Middle frontal gyrus (tissue), 1 donor: ENCODE results near the gene FAM236C.
"Not testable (repeated sequence)": the region's sequence is repeated elsewhere in the genome, so short reads cannot be mapped to it uniquely, and the experiment has no call there.

ENCODE experiments used
- DNase-seq: peaks from one replicate; pipeline ENCODE4 v3.0.0-alpha.2; 2015; ENCODE audit warnings: low spot score; ENCODE audit errors: extremely low spot score

The FAM236C gene

GRCh38 chrX:72912315-72912714, at the start of gene FAM236C:
Gene FAM236C (plus strand): TSS chrX:72912615. CDS start chrX:72912715, 100 bp downstream.
- not testable (repeated sequence) for DNase-seq

DNA sequence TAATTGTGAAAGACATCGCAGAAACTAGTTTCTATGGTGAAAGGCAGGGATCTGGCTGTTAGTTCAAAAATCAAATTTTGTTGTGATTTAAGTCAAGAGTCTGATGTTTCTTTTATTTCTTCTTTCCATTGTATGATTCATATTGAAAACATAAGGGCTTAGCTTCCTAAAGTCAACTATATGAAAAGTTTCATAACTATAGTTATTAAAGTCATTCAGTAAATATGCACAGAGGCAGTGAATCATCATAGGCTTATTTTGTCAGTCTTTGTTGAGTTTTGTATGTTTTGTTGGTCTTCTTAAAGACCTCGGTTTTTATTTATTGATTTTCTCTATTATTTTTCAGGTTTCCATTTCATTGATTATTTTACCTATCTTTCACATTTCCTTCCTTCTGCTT, 29.5 kb upstream of the FAM236C start:
- not testable (repeated sequence) for DNase-seq

GRCh38 chrX:72889740-72890139, 22.7 kb upstream of the FAM236C start:
- DNase-seq, result not testable (repeated sequence)

- not testable (repeated sequence) for DNase-seq
These were observed 3.7 kb downstream of the FAM236C start for GRCh38 chrX:72916096-72916495.

GRCh38 chrX:72932283-72932682, 19.9 kb downstream of the FAM236C start:
- DNase-seq, result not testable (repeated sequence)

DNA sequence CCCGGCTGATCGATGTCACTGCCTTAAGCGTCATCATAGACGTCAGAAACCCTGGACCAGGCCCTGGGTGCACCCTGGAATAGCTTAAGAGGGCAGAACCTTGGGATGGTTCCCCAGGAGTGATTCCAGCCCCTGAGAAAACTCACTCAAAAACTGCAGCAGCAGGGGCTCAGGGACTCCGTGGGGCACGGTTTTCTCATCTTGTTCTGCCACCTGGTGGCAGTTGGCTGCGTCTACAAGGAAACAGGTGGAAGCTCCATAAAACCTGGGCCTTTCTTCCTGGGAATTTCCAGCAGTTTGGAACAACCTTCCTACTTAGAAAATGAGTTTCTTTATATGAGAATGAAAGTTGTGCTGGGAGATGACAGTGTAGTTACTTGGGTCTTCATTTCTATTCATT, 24.0 kb downstream of the FAM236C start:
- not testable (repeated sequence) for DNase-seq

DNA sequence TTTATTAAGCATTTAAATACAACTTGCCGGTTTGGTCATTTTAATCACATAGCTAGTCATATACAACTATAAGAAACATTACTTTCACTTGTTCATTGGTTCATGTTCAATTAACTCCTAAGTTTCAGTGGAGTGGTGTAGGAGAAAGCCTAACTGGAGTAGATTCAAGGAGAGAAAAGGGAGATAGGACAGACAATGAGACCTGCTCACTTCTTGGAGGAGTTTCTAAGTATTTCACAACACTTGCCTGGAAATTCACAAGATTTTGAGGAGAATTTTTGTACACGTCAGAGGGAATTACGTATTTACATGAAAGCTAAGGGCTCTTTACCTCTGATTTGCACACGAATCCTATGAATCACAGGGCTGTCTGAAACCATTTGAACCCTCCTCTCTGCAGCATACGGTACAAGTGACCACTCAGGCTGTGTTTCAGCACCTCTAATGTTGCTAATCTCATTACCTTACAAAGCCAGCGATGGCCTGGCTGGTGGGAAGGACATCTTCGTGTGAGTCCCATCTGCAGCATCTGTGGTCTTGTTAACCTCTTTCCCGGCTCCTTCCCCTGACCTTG, 24.6 kb downstream of the FAM236C start:
- DNase-seq, result not testable (repeated sequence)

GRCh38 chrX:72937906-72938305, 25.5 kb downstream of the FAM236C start, which contains the start of gene FAM236A:
Gene FAM236A (plus strand): TSS chrX:72938206. CDS start chrX:72938263, 57 bp downstream.
- not testable (repeated sequence) for DNase-seq

GRCh38 chrX:72942272-72942671, 29.9 kb downstream of the FAM236C start:
- DNase-seq, result not testable (repeated sequence)

- not testable (repeated sequence) for DNase-seq
These were observed 30.8 kb downstream of the FAM236C start for GRCh38 chrX:72943035-72943818.

DNA sequence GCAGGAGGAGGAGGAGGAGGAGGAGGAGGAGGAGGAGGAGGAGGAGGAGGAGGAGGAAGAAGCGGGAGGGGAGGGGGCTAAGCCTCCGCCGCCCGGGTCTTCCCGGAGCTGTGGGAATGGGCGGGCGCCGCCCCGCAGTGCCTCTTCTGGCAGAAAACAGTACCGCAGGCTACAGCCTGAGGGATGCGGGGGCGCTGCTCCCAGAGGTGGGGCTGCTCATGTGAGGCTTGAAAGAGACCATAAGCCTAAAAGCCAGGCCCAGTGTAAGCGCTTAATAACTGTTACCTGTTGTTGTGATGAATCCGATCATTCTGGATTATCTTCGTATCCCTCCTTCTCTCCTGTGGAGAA, 31.4 kb downstream of the FAM236C start, which contains the start of gene DMRTC1:
TSS of gene DMRTC1 (minus strand) at position 19 of the 351 bp plus-strand sequence. CDS start 68,143 bp downstream, outside the sequence.
- DNase-seq, result not testable (repeated sequence)

DNA sequence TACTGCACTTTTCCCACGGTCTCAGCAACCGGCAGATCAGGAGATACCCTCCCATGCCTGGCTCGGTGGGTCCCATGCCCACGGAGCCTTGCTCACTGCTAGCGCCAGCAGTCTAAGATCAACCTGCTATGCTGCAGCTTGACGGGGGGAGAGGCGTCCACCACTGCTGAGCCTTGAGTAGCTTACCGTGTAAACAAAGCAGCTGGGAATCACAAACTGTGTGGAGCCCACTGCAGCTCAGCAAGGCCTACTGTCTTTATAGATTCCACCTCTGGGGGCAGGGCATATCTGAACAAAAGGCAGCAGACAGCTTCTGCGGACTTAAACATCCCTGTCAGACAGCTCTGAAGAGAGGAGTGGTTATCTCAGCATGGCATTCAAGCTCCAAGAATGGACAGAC, 47.6 kb downstream of the FAM236C start:
- not testable (repeated sequence) for DNase-seq
